Naive thymus-derived CD4-positive, alpha-beta T cell (primary cell): Measurements from ENCODE around the gene GNAI3. TPM values are rescaled to one million over a fixed set of nuclear protein-coding genes. Genes with fewer than 3 reads are reported as not detected.

ENCODE experiments used
- ATAC-seq: fragments of 150-1000 bp; cut with Tn5 transposase; 2 replicates; pipeline ENCODE4 v1.10.0; 2021; ENCODE audit warnings: mild to moderate bottlenecking, moderate library complexity
- CTCF ChIA-PET: fragments of 350-600 bp; sonication (Branson Sonifier 250); formaldehyde crosslinking; loops from one replicate; lab custom pipeline; 2021; ENCODE audit warnings: antibody characterized with exemption; lab: Charles Lee
- POLR2A ChIA-PET: fragments of 350-600 bp; sonication (Branson Sonifier 250); formaldehyde crosslinking; loops from one replicate; lab custom pipeline; 2021; ENCODE audit warnings: antibody characterized with exemption, inconsistent platforms; lab: Charles Lee
- DNase-seq, 9 donors: peaks; one replicate each; pipeline versions ENCODE4 v3.0.0 to v3.0.0-alpha.2; 2020 to 2022; ENCODE audit warnings: mixed read lengths in 1 of 9
- H3K27ac ChIP-seq: one replicate; pipeline ENCODE4 v1.7.0; 2013; ENCODE audit warnings: mild to moderate bottlenecking, low read depth, low read length, moderate library complexity
- H3K27me3 ChIP-seq, 2 donors: one replicate each; pipeline ENCODE4 v1.7.0; 2013; ENCODE audit warnings: low read length in 2 of 2, mild to moderate bottlenecking in 2 of 2, moderate library complexity in 2 of 2; ENCODE audit not compliant: control insufficient read depth in 2 of 2, insufficient read depth in 2 of 2
- H3K36me3 ChIP-seq, 3 experiments: 1 replicate in 2 of 3; 2 replicates in 1 of 3; pipeline ENCODE4 v1.7.0; 2013; ENCODE audit warnings: low read length in 3 of 3, mild to moderate bottlenecking in 3 of 3, moderate library complexity in 1 of 3; ENCODE audit not compliant: insufficient read depth in 3 of 3, control insufficient read depth in 2 of 3
- H3K4me1 ChIP-seq, 2 donors: one replicate each; pipeline ENCODE4 v1.7.0; 2013; ENCODE audit warnings: low read length in 2 of 2, mild to moderate bottlenecking in 2 of 2, moderate library complexity in 1 of 2; ENCODE audit not compliant: control insufficient read depth in 2 of 2, insufficient read depth in 2 of 2
- H3K4me3 ChIP-seq: 2 replicates; pipeline ENCODE4 v1.7.0; 2013; ENCODE audit warnings: mild to moderate bottlenecking, low read length
- H3K9me3 ChIP-seq, 3 experiments: 1 replicate in 2 of 3; 2 replicates in 1 of 3; pipeline ENCODE4 v1.7.0; 2013; ENCODE audit warnings: low read length in 3 of 3; ENCODE audit not compliant: control insufficient read depth in 2 of 3
- H3K27ac Mint-ChIP-seq, 9 donors: one replicate each; pipeline ENCODE4 v1.8.0; 2020 to 2022; ENCODE audit warnings: mixed read lengths in 9 of 9, mild to moderate bottlenecking in 8 of 9, moderate library complexity in 5 of 9, inconsistent platforms in 2 of 9
- H3K27me3 Mint-ChIP-seq, 5 donors: one replicate each; pipeline ENCODE4 v1.8.0; 2021 to 2022; ENCODE audit warnings: mixed read lengths in 5 of 5, mild to moderate bottlenecking in 1 of 5
- H3K36me3 Mint-ChIP-seq, 5 donors: one replicate each; pipeline ENCODE4 v1.8.0; 2020 to 2022; ENCODE audit warnings: mixed read lengths in 5 of 5, mild to moderate bottlenecking in 3 of 5, inconsistent platforms in 1 of 5
- H3K4me1 Mint-ChIP-seq, 7 donors: one replicate each; pipeline ENCODE4 v1.8.0; 2020 to 2022; ENCODE audit warnings: mixed read lengths in 7 of 7, mild to moderate bottlenecking in 3 of 7, inconsistent platforms in 1 of 7
- H3K4me3 Mint-ChIP-seq, 10 donors: one replicate each; pipeline ENCODE4 v1.8.0; 2020 to 2022; ENCODE audit warnings: mild to moderate bottlenecking in 10 of 10, mixed read lengths in 10 of 10, moderate library complexity in 6 of 10, inconsistent platforms in 2 of 10
- H3K9me3 Mint-ChIP-seq, 11 donors: one replicate each; pipeline ENCODE4 v1.8.0; 2020 to 2022; ENCODE audit warnings: mixed read lengths in 11 of 11, mild to moderate bottlenecking in 4 of 11, inconsistent platforms in 1 of 11, moderate library complexity in 1 of 11
- intact Hi-C, 2 donors: fragments of 100-400 bp; cut with micrococcal nuclease; formaldehyde crosslinking; loops; one replicate each; pipeline ENCODE4 v1.15.1; 2023
- polyA plus RNA-seq, 2 donors: library from polyadenylated mRNA; unstranded; fragments of 300-500 nt; fragmentation: Illumina TruSeq; gene quantifications; one replicate each; pipeline ENCODE4 v1.2.3, GENCODE V29; 2021
- total RNA-seq, 6 experiments: library from RNA in 5 of 6; stranded (reverse) in 5 of 6; gene quantifications; 1 replicate in 5 of 6; 2 replicates in 1 of 6; pipeline ENCODE4 v1.2.3 and lab custom pipeline; 2021 to 2026

GNAI3 gene
- total and polyA plus RNA-seq, 7 experiments from 2014 or later = 4.9 to 9.3 (median 7.2) TPM

GRCh38 chr1:109527846-109528695 is 20.3 kb upstream of the GNAI3 start:
- ChIA-PET POLR2A (interaction anchor here (3.0 to 15.6 kb wide), 2 partner anchors 12 to 27 kb away, joined by 12 to 520 read pairs; partner anchors contain the start of genes AMIGO1 and CYB561D1), CTCF (interaction anchor here (0.6 to 21.5 kb wide), 3 partner anchors 12 to 74 kb away, joined by 3 to 1240 read pairs (median 3); partner anchors contain the start of genes AMIGO1, ATXN7L2 and CYB561D1)
- intact Hi-C loops = no loop called here
- H3K4me1 Mint-ChIP-seq = peaks cover 21 to 37% (median 30%) of the 10 kb centered on the region in 7 donors
- peaks cover 0 to 2% (median 0%) of the 10 kb centered on the region in 11 donors for H3K9me3 Mint-ChIP-seq
- H3K27me3 Mint-ChIP-seq = peaks cover 0 to 19% (median 0%) of the 10 kb centered on the region in 5 donors
- H3K36me3 Mint-ChIP-seq = no peaks in the 10 kb centered on the region
- no peak for DNase-seq
- Histone ChIP-seq H3K4me3 (no peak overlapping the region), H3K9me3 (no peaks in the 10 kb centered on the region), H3K27ac (no peak overlapping the region), H3K4me1 (peaks cover 11 to 28% of the 10 kb centered on the region in 2 donors), H3K27me3 (no peaks in the 10 kb centered on the region), H3K36me3 (no peaks in the 10 kb centered on the region)
- no peak overlapping the region for H3K4me3 Mint-ChIP-seq
- peak overlapping the region in 2 of 9 donors; percentile 51 to 66 for H3K27ac Mint-ChIP-seq
- ATAC-seq = no peak

- peak overlapping the region in 1 of 9 donors; percentile 49 for H3K27ac Mint-ChIP-seq
- ATAC-seq = no peak
- H3K36me3 Mint-ChIP-seq = no peaks in the 10 kb centered on the region
- ChIA-PET POLR2A (interaction anchor here (3.0 to 15.6 kb wide), 2 partner anchors 13 to 28 kb away, joined by 12 to 520 read pairs; partner anchors contain the start of genes AMIGO1 and CYB561D1), CTCF (interaction anchor here (0.6 to 21.5 kb wide), 3 partner anchors 13 to 74 kb away, joined by 3 to 1240 read pairs (median 3); partner anchors contain the start of genes AMIGO1, ATXN7L2 and CYB561D1)
- intact Hi-C loops = no loop called here
- peaks cover 0 to 2% (median 0%) of the 10 kb centered on the region in 11 donors for H3K9me3 Mint-ChIP-seq
- H3K27me3 Mint-ChIP-seq = peaks cover 0 to 17% (median 0%) of the 10 kb centered on the region in 5 donors
- Histone ChIP-seq H3K9me3 (no peaks in the 10 kb centered on the region), H3K4me3 (no peak overlapping the region), H3K27ac (no peak overlapping the region), H3K4me1 (peaks cover 11 to 28% of the 10 kb centered on the region in 2 donors), H3K36me3 (no peaks in the 10 kb centered on the region), H3K27me3 (no peaks in the 10 kb centered on the region)
- H3K4me3 Mint-ChIP-seq = peak overlapping the region in 1 of 10 donors; percentile 0
- H3K4me1 Mint-ChIP-seq = peaks cover 22 to 40% (median 30%) of the 10 kb centered on the region in 7 donors
- no peak for DNase-seq
Measured at GRCh38 chr1:109528712-109529111, 19.7 kb upstream of the GNAI3 start.

- peak overlapping the region; percentile 22 for H3K27ac ChIP-seq
- H3K27me3 ChIP-seq = no peaks in the 10 kb centered on the region
- Mint-ChIP-seq H3K36me3 (no peaks in the 10 kb centered on the region), H3K4me3 (peak overlapping the region in 2 of 10 donors; percentile 29 to 86), H3K4me1 (peaks cover 22 to 40% (median 30%) of the 10 kb centered on the region in 7 donors), H3K27me3 (peaks cover 0 to 13% (median 0%) of the 10 kb centered on the region in 5 donors), H3K9me3 (peaks cover 0 to 2% (median 0%) of the 10 kb centered on the region in 11 donors), H3K27ac (peak overlapping the region in 5 of 9 donors; percentile 45 to 96 (median 70))
- peaks cover 11 to 28% of the 10 kb centered on the region in 2 donors for H3K4me1 ChIP-seq
- H3K9me3 ChIP-seq = no peaks in the 10 kb centered on the region
- DNase-seq = no peak
- H3K36me3 ChIP-seq = no peaks in the 10 kb centered on the region
- ATAC-seq = no peak
- ChIA-PET CTCF (interaction anchor here (0.6 to 21.5 kb wide), 8 partner anchors 14 to 702 kb away, joined by 3 to 1240 read pairs (median 3); partner anchors contain the start of genes AMIGO1, ATXN7L2, CYB561D1 and PSRC1), POLR2A (interaction anchor here (0.6 to 15.6 kb wide), 8 partner anchors 10 to 46 kb away, joined by 3 to 520 read pairs (median 7); partner anchors contain the start of genes AMIGO1, ATXN7L2 and CYB561D1)
- no peak overlapping the region for H3K4me3 ChIP-seq
- intact Hi-C loops = loop anchor here in 1 of 2 donors (5.0 kb wide), 1 partner anchor 133 kb away; the partner anchor contains the start of gene SORT1
Measured at GRCh38 chr1:109529881-109530456, 18.4 kb upstream of the GNAI3 start.

GRCh38 chr1:109530457-109531087 is 17.8 kb upstream of the GNAI3 start:
- peaks cover 22 to 40% (median 30%) of the 10 kb centered on the region in 7 donors for H3K4me1 Mint-ChIP-seq
- H3K36me3 Mint-ChIP-seq = no peaks in the 10 kb centered on the region
- H3K4me1 ChIP-seq = peaks cover 11 to 28% of the 10 kb centered on the region in 2 donors
- peak overlapping the region; percentile 27 to 91 (median 70) for H3K4me3 Mint-ChIP-seq
- ATAC-seq (no peak), DNase-seq (no peak)
- H3K27ac ChIP-seq = no peak overlapping the region
- H3K9me3 ChIP-seq = no peaks in the 10 kb centered on the region
- H3K27me3 Mint-ChIP-seq = peaks cover 0 to 13% (median 0%) of the 10 kb centered on the region in 5 donors
- intact Hi-C loops = loop anchor here in 1 of 2 donors (5.0 kb wide), 1 partner anchor 133 kb away; the partner anchor contains the start of gene SORT1
- H3K27ac Mint-ChIP-seq = peak overlapping the region; percentile 49 to 96 (median 83)
- H3K36me3 ChIP-seq = no peaks in the 10 kb centered on the region
- ChIA-PET POLR2A (interaction anchor here (1.0 to 15.6 kb wide), 7 partner anchors 11 to 47 kb away, joined by 3 to 520 read pairs (median 9); partner anchors contain the start of genes AMIGO1, ATXN7L2 and CYB561D1), CTCF (interaction anchor here (0.6 to 21.5 kb wide), 7 partner anchors 11 to 282 kb away, joined by 3 to 1240 read pairs (median 3); partner anchors contain the start of genes AMIGO1, ATXN7L2, CYB561D1 and PSRC1)
- H3K4me3 ChIP-seq = no peak overlapping the region
- H3K9me3 Mint-ChIP-seq = peaks cover 0 to 2% (median 0%) of the 10 kb centered on the region in 11 donors
- H3K27me3 ChIP-seq = no peaks in the 10 kb centered on the region

- Histone ChIP-seq H3K4me1 (peaks cover 11 to 28% of the 10 kb centered on the region in 2 donors), H3K27me3 (no peaks in the 10 kb centered on the region), H3K9me3 (no peaks in the 10 kb centered on the region), H3K4me3 (no peak overlapping the region), H3K27ac (no peak overlapping the region), H3K36me3 (no peaks in the 10 kb centered on the region)
- ChIA-PET POLR2A (interaction anchor here (0.7 to 15.6 kb wide), 6 partner anchors 16 to 255 kb away, joined by 3 to 520 read pairs (median 7); partner anchors contain the start of genes AMIGO1, ATXN7L2, CYB561D1 and GNAI3), CTCF (interaction anchor here (0.6 to 21.5 kb wide), 19 partner anchors 10 to 455 kb away, joined by 3 to 1240 read pairs (median 5); partner anchors contain the start of genes AMIGO1, ATXN7L2, CYB561D1 and PSMA5)
- peaks cover 0 to 5% (median 0%) of the 10 kb centered on the region in 5 donors for H3K27me3 Mint-ChIP-seq
- H3K4me1 Mint-ChIP-seq = peaks cover 22 to 40% (median 30%) of the 10 kb centered on the region in 7 donors
- no peaks in the 10 kb centered on the region for H3K36me3 Mint-ChIP-seq
- peak overlapping the region; percentile 65 to 96 (median 83) for H3K27ac Mint-ChIP-seq
- intact Hi-C loops = loop anchor here in 1 of 2 donors (5.0 kb wide), 1 partner anchor 134 kb away; the partner anchor contains the start of gene SORT1
- peak overlapping the region; percentile 27 to 91 (median 74) for H3K4me3 Mint-ChIP-seq
- DNase-seq = no peak
- no peak for ATAC-seq
- H3K9me3 Mint-ChIP-seq = peaks cover 0 to 2% (median 0%) of the 10 kb centered on the region in 11 donors
Measured at GRCh38 chr1:109531380-109531779, 17.0 kb upstream of the GNAI3 start.
